WTC11 (cell line): Measurements from ENCODE around the gene TTC6. TPM values are rescaled to one million over a fixed set of nuclear protein-coding genes. Genes with fewer than 3 reads are reported as not detected.

Experiments
- ATAC-seq: fragments of 200-7000 bp; cut with Tn5 transposase; 2 replicates; pipeline ENCODE4 v1.10.0; 2021; ENCODE audit warnings: mild to moderate bottlenecking, moderate library complexity
- CTCF ChIA-PET: fragments of 300-600 bp; sonication (Branson Sonifier 250); formaldehyde crosslinking; loops from one replicate; lab custom pipeline; 2021; ENCODE audit warnings: antibody characterized with exemption; lab: Charles Lee
- POLR2A ChIA-PET: fragments of 350-600 bp; sonication (Branson Sonifier 250); formaldehyde crosslinking; loops from one replicate; lab custom pipeline; 2021; ENCODE audit warnings: antibody characterized with exemption; lab: Charles Lee
- DNase-seq: peaks from one replicate; pipeline ENCODE4 v3.0.0; 2021; ENCODE audit warnings: low spot score
- H3K27ac Mint-ChIP-seq: 2 replicates; pipeline ENCODE4 v1.8.0; 2021; ENCODE audit warnings: mixed read lengths
- H3K27me3 Mint-ChIP-seq: 2 replicates; pipeline ENCODE4 v1.8.0; 2021; ENCODE audit warnings: low read depth, mild to moderate bottlenecking, moderate library complexity, mixed read lengths
- H3K36me3 Mint-ChIP-seq: 2 replicates; pipeline ENCODE4 v1.8.0; 2021; ENCODE audit warnings: mixed read lengths
- H3K4me1 Mint-ChIP-seq: 2 replicates; pipeline ENCODE4 v1.8.0; 2022; ENCODE audit warnings: mixed read lengths
- H3K4me3 Mint-ChIP-seq: 2 replicates; pipeline ENCODE4 v1.8.0; 2021; ENCODE audit warnings: mild to moderate bottlenecking, moderate library complexity, mixed read lengths
- H3K9me3 Mint-ChIP-seq: 2 replicates; pipeline ENCODE4 v1.8.0; 2021; ENCODE audit warnings: mixed read lengths
- E2F1 ChIP-seq: sonication (generic); formaldehyde crosslinking; IDR thresholded peaks from 2 replicates; pipeline ENCODE4 v1.8.0; 2022; ENCODE audit warnings: mild to moderate bottlenecking, missing genetic modification reagents
- ESRRA ChIP-seq: sonication (generic); formaldehyde crosslinking; IDR thresholded peaks from 2 replicates; pipeline ENCODE4 v1.8.1; 2022; ENCODE audit warnings: mild to moderate bottlenecking, missing genetic modification reagents, borderline replicate concordance
- FOXK1 ChIP-seq: sonication (generic); formaldehyde crosslinking; IDR thresholded peaks from 2 replicates; pipeline ENCODE4 v1.8.0; 2022; ENCODE audit warnings: mild to moderate bottlenecking, moderate library complexity, missing genetic modification reagents
- FOXP4 ChIP-seq: sonication (generic); formaldehyde crosslinking; IDR thresholded peaks from 2 replicates; pipeline ENCODE4 v1.8.0; 2022; ENCODE audit warnings: mild to moderate bottlenecking, missing genetic modification reagents
- HMGXB4 ChIP-seq: sonication (generic); formaldehyde crosslinking; IDR thresholded peaks from 2 replicates; pipeline ENCODE4 v1.8.1; 2023; ENCODE audit warnings: mild to moderate bottlenecking, moderate library complexity, missing genetic modification reagents
- JAZF1 ChIP-seq: fragments of 250-450 bp; sonication (Bioruptor Pico); IDR thresholded peaks from 2 replicates; pipeline ENCODE4 v1.9.0; 2021; ENCODE audit warnings: moderate library complexity, mild to moderate bottlenecking, inconsistent platforms
- MAX ChIP-seq: sonication (generic); formaldehyde crosslinking; IDR thresholded peaks from 2 replicates; pipeline ENCODE4 v1.8.0; 2022; ENCODE audit warnings: mild to moderate bottlenecking, missing genetic modification reagents
- MXD4 ChIP-seq: fragments of 250-450 bp; sonication (Bioruptor Pico); IDR thresholded peaks from 2 replicates; pipeline ENCODE4 v1.8.0; 2021; ENCODE audit warnings: mild to moderate bottlenecking, moderate library complexity, borderline replicate concordance
- MYBL2 ChIP-seq: sonication (generic); formaldehyde crosslinking; IDR thresholded peaks from 2 replicates; pipeline ENCODE4 v1.8.1; 2023; ENCODE audit warnings: mild to moderate bottlenecking, moderate library complexity, missing genetic modification reagents
- NR3C1 ChIP-seq: sonication (generic); formaldehyde crosslinking; conservative IDR thresholded peaks from 2 replicates; pipeline ENCODE4 v1.8.1; 2023; ENCODE audit warnings: low read depth, mild to moderate bottlenecking, missing genetic modification reagents
- RELA ChIP-seq: sonication (generic); formaldehyde crosslinking; IDR thresholded peaks from 2 replicates; pipeline ENCODE4 v1.8.1; 2022; ENCODE audit warnings: missing genetic modification reagents, mild to moderate bottlenecking, borderline replicate concordance
- SMAD3 ChIP-seq: sonication (generic); formaldehyde crosslinking; IDR thresholded peaks from 2 replicates; pipeline ENCODE4 v1.8.0; 2022; ENCODE audit warnings: missing genetic modification reagents, mild to moderate bottlenecking, borderline replicate concordance
- SOX15 ChIP-seq: fragments of 250-450 bp; sonication (Bioruptor Pico); IDR thresholded peaks from 2 replicates; pipeline ENCODE4 v1.9.0; 2021; ENCODE audit warnings: mild to moderate bottlenecking
- ZNF423 ChIP-seq: fragments of 250-450 bp; sonication (Bioruptor Pico); IDR thresholded peaks from 2 replicates; pipeline ENCODE4 v2.1.2; 2022; ENCODE audit warnings: mild to moderate bottlenecking, moderate library complexity
- ZNF671 ChIP-seq: fragments of 250-450 bp; sonication (Bioruptor Pico); IDR thresholded peaks from 2 replicates; pipeline ENCODE4 v1.8.0; 2021; ENCODE audit warnings: mild to moderate bottlenecking
- total RNA-seq: library from RNA; stranded (reverse); gene quantifications from 3 replicates; pipeline ENCODE4 v1.2.3, GENCODE V29; 2021
- TF ChIP-seq, protein P1 (sequence below): sonication (generic); formaldehyde crosslinking; IDR thresholded peaks from 2 replicates; pipeline ENCODE4 v1.8.0; 2023; ENCODE audit warnings: missing genetic modification reagents, mild to moderate bottlenecking, borderline replicate concordance

Gene TTC6
- total RNA-seq, 1 experiment from 2014 or later = not detected

DNA sequence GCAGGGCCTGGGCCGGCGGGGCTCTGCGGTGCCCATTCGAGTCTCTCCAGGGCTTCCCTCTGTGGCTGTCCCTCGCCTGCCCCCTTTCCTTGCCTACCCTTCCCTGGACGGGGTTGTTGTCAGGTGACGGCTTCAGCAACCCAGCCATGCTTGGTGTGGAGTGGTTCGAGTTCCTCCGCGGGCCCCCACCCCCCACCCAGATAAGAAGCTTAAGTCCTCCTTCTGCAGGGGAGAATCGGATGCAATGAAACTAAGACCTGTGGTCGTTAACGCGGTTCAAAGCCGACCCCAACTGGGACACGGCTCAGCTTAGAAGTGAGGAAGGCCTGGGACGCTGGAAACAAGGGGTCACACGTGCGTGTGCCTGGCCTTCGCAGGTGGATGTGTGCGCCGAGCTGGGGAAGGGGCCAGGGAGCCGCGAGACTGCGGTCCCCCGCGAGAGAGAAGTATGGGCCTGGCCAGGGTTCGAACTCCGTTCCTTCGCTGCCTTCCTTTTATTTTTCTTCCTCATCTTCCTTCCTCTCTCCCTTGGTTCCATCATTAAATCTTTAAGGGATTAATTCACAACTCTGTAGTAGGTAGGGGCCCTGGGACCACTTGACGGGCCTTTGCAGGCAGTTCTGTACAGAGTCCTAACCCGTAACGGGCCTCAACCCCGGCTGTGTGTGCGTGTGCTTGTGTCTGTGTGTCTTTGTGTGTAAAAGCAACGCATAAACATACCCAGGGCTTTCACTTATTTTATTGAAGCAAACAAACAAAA is 3.5 kb downstream of the TTC6 start (continued):
- TF ChIP-seq HMGXB4 (CRISPR knock-in tag) = no peak
- no peak for TF ChIP-seq MXD4 (CRISPR knock-in tag)
- TF ChIP-seq E2F1 (CRISPR knock-in tag) = no peak

DNA sequence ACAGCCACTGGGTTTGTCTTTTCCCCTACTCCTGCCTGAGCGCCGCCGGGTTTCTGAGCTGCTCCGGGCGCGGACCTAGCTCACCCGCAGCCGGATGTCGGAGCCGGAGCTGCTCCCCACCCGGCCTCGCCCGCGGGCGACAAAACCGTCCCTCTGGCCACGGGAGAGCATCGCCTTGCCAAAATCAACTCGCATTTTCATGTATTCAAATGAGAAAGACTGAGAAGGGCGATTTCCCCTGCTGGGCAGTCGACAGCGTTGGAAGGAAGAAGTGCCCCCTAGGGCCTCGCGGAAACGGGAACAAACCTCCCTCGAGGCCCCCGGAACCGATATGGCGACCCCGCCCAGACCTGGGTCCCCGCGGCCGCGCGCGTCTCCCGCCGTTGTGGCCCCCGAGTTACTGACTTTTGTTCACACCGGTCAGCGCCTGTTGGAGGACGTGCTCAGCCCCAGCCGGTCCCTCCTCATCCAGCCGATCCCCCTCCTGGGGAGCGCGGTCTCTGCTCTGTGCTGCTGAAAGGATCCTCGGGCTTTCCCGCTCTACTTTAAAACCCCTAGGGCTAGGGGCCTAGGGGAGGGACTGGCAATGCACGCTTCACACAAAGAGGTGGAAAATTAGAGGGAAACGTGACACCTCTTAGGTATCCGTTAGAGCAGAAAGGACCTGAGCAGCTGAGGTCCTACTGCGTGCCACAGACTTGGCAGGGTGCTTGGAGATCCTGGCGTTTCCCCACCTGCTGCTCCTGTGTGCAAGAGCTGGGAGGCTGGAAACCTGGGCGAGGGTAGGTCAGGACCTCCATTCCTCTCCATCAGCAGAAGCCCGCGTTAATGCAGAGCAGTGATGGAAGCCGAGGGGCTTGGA is 4.3 kb downstream of the TTC6 start:
- H3K4me1 Mint-ChIP-seq = peaks cover 45% of the 10 kb centered on the region
- ATAC-seq (peak; percentile 41), DNase-seq (peak; percentile 58)
- H3K4me3 Mint-ChIP-seq = peak overlapping the region; percentile 69
- no peak overlapping the region for H3K27ac Mint-ChIP-seq
- CTCF ChIA-PET = interaction anchor here (0.8 to 4.6 kb wide), 6 partner anchors 8 to 369 kb away, joined by 3 to 17 read pairs (median 4); no protein-coding TSS in a partner anchor
- POLR2A ChIA-PET = no interaction called here
- H3K27me3 Mint-ChIP-seq = peaks cover 97% of the 10 kb centered on the region
- TF ChIP-seq ZNF423 (CRISPR knock-in tag) (0 out of 2 replicates have a peak, but pooled peaks have one; percentile 22), MYBL2 (CRISPR knock-in tag) (0 out of 2 replicates have a peak, but pooled peaks have one; percentile 24), SOX15 (CRISPR knock-in tag) (no peak), E2F1 (CRISPR knock-in tag) (no peak)
- TF ChIP-seq, all 79 proteins: peak for 2
- Mint-ChIP-seq H3K9me3 (no peaks in the 10 kb centered on the region), H3K36me3 (no peaks in the 10 kb centered on the region)

- DNase-seq (no peak), ATAC-seq (no peak)
- Mint-ChIP-seq H3K4me1 (peaks cover 40% of the 10 kb centered on the region), H3K9me3 (no peaks in the 10 kb centered on the region), H3K27me3 (peaks cover 100% of the 10 kb centered on the region), H3K4me3 (no peak overlapping the region; the same call in 1 of the 2 replicates), H3K27ac (no peak overlapping the region), H3K36me3 (no peaks in the 10 kb centered on the region)
- POLR2A ChIA-PET = no interaction called here
- CTCF ChIA-PET = interaction anchor here (0.8 to 4.6 kb wide), 6 partner anchors 10 to 371 kb away, joined by 3 to 17 read pairs (median 4); no protein-coding TSS in a partner anchor
- TF ChIP-seq NR3C1 (CRISPR knock-in tag) (no peak), ESRRA (CRISPR knock-in tag) (no peak), JAZF1 (CRISPR knock-in tag) (no peak), MAX (no peak), SMAD3 (CRISPR knock-in tag) (no peak), FOXP4 (CRISPR knock-in tag) (no peak), ZNF671 (no peak), RELA (CRISPR knock-in tag) (no peak), MXD4 (CRISPR knock-in tag) (no peak), FOXK1 (CRISPR knock-in tag) (no peak)
- TF ChIP-seq, protein P1, sequence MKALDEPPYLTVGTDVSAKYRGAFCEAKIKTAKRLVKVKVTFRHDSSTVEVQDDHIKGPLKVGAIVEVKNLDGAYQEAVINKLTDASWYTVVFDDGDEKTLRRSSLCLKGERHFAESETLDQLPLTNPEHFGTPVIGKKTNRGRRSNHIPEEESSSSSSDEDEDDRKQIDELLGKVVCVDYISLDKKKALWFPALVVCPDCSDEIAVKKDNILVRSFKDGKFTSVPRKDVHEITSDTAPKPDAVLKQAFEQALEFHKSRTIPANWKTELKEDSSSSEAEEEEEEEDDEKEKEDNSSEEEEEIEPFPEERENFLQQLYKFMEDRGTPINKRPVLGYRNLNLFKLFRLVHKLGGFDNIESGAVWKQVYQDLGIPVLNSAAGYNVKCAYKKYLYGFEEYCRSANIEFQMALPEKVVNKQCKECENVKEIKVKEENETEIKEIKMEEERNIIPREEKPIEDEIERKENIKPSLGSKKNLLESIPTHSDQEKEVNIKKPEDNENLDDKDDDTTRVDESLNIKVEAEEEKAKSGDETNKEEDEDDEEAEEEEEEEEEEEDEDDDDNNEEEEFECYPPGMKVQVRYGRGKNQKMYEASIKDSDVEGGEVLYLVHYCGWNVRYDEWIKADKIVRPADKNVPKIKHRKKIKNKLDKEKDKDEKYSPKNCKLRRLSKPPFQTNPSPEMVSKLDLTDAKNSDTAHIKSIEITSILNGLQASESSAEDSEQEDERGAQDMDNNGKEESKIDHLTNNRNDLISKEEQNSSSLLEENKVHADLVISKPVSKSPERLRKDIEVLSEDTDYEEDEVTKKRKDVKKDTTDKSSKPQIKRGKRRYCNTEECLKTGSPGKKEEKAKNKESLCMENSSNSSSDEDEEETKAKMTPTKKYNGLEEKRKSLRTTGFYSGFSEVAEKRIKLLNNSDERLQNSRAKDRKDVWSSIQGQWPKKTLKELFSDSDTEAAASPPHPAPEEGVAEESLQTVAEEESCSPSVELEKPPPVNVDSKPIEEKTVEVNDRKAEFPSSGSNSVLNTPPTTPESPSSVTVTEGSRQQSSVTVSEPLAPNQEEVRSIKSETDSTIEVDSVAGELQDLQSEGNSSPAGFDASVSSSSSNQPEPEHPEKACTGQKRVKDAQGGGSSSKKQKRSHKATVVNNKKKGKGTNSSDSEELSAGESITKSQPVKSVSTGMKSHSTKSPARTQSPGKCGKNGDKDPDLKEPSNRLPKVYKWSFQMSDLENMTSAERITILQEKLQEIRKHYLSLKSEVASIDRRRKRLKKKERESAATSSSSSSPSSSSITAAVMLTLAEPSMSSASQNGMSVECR (CRISPR knock-in tag) = no peak
Observed at GRCh38 chr14:37600880-37601741, 5.7 kb downstream of the TTC6 start.
